GM12864 (cell line): ENCODE results near the gene DDIT3.

Experiments used
- DNase-seq: peaks from one replicate; pipeline ENCODE4 v3.0.0-alpha.2; 2011; ENCODE audit warnings: low read depth
- H3K4me3 ChIP-seq: 2 replicates; pipeline ENCODE4 v1.5.1; 2011; ENCODE audit warnings: mild to moderate bottlenecking, low read depth, low read length, control low read depth
- TF ChIP-seq, protein P1 (sequence below): IDR thresholded peaks from 2 replicates; pipeline ENCODE4 v1.5.1; 2011; ENCODE audit warnings: low read depth, mild to moderate bottlenecking, moderate library complexity, low read length, control low read depth, inconsistent platforms; ENCODE audit errors: missing control alignments

The DDIT3 gene

DNA sequence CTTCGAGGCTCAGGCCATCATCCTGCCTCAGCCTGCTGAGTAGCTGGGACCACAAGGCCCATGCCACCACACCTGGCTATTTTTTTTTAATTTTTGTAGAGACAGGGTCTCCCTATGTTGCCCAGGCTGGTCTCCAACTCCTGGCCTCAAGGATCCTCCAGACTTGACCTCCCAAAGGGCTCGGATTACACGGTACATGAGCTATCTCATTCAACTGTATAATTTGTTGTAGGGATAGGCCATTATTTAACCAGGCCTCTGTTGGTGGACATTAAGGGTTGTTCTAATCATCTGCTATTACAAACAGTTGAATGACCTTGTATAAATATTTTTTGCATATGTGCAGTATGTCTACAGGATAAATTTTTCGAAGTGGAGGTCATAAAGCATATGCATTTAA lies 38.5 kb upstream of the DDIT3 start:
- TF ChIP-seq, protein P1, sequence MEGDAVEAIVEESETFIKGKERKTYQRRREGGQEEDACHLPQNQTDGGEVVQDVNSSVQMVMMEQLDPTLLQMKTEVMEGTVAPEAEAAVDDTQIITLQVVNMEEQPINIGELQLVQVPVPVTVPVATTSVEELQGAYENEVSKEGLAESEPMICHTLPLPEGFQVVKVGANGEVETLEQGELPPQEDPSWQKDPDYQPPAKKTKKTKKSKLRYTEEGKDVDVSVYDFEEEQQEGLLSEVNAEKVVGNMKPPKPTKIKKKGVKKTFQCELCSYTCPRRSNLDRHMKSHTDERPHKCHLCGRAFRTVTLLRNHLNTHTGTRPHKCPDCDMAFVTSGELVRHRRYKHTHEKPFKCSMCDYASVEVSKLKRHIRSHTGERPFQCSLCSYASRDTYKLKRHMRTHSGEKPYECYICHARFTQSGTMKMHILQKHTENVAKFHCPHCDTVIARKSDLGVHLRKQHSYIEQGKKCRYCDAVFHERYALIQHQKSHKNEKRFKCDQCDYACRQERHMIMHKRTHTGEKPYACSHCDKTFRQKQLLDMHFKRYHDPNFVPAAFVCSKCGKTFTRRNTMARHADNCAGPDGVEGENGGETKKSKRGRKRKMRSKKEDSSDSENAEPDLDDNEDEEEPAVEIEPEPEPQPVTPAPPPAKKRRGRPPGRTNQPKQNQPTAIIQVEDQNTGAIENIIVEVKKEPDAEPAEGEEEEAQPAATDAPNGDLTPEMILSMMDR = no peak
- no peak overlapping the region for H3K4me3 ChIP-seq
- no peak for DNase-seq

DNA sequence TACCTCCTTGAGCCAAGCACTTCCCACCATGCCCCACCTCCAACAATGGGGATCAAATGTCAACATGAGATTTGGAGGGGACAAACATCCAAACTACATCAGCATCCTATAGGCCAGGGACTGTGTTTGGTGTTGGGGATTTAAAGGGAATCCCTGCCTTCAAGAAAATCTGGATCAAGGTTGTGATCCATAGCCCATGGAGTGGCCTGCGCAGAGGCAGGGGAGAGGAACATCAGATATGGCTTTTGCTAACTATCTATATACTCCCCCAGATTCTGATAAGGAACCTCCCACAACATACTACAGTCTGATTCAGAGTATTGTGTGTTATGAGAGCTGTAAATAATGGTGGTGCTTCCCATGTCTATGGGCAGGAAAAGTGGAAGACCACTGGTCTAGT lies 34.6 kb upstream of the DDIT3 start:
- DNase-seq = no peak
- TF ChIP-seq, protein P1 = no peak
- no peak overlapping the region for H3K4me3 ChIP-seq

- H3K4me3 ChIP-seq = no peak overlapping the region
- no peak for DNase-seq
- TF ChIP-seq, protein P1 = no peak
Observed at GRCh38 chr12:57554453-57554852, 34.1 kb upstream of the DDIT3 start.

DNA sequence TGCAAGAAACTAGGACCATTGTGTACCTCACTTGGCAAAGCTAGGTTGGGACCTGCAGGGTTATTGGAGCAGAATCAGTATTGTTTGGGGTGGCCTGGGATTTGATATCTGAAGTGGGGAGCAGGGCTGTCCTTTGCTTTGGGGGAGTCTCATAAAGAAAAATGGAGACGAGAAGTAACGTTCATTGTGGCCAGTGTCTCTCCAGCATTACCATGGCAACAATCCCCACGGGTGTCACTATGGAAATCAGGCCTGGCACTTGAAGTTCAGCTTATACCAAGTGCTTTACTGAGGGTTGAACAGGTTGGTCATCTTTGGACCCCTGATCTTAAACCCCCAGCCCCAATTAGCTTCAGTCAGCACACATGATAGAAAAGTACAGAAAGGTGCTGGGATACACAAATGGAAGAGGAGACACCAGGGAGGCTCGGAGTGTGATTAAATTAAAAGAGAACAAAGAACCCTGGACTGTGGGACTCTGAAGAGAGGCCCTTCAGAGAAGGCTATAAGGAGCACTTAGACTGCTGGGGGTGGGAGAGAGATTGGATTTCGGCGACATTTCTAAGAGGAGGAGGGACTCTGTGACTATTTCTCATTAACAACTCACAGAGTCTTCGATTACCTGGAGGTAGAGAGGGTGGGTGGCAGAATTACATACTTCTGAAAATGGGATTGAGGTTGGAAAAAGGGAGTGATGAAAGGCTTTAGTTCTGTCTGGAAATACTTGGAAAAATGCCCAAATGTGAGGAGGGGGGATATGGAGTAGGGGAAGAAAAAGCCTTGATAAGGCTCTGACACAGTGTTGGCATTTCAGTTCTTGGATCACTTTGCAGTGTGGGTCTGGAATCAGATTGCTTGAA lies 33.3 kb upstream of the DDIT3 start:
- no peak overlapping the region for H3K4me3 ChIP-seq
- no peak for DNase-seq
- TF ChIP-seq, protein P1 = no peak

GRCh38 chr12:57552835-57553313 lies 32.6 kb upstream of the DDIT3 start:
- no peak for DNase-seq
- TF ChIP-seq, protein P1 = no peak
- H3K4me3 ChIP-seq = no peak overlapping the region

DNA sequence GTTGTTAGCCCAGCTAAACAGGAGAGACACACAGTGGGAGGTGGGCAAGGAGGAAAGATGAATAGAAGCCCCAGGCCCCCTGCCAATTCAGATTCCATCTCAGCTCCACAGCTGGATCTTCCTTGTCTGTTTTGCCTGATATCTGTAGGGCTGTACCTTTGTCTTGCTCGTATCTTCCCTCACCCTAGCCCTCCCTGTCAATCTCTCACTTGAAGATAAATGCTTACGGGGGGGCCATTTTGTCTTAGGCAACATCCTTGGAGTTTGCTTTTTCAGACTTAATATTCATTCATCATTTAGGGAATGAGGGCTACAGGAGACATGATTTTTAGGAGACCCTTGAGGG lies 32.0 kb upstream of the DDIT3 start:
- no peak overlapping the region for H3K4me3 ChIP-seq
- TF ChIP-seq, protein P1 = no peak
- DNase-seq = no peak
